ENCODE data around the gene SIGLEC14.
"Not testable (repeated sequence)": the region's sequence is repeated elsewhere in the genome, so short reads cannot be mapped to it uniquely, and the experiment has no call there.

Gene SIGLEC14

GRCh38 chr19:51646730-51647129 is at the start of gene SIGLEC14:
Gene SIGLEC14 (minus strand): TSS chr19:51646825. CDS start chr19:51646759, 66 bp downstream.
- DNase-seq (ENCODE audit: low read depth): not testable (repeated sequence)

GRCh38 chr19:51695702-51696315 is 49.2 kb upstream of the SIGLEC14 start:
- no peak for DNase-seq (ENCODE audit: low read depth)

GRCh38 chr19:51695088-51695487 is 48.5 kb upstream of the SIGLEC14 start:
- DNase-seq (ENCODE audit: low read depth): no peak

GRCh38 chr19:51694318-51695085 is 47.9 kb upstream of the SIGLEC14 start:
- no peak for DNase-seq (ENCODE audit: low read depth)

GRCh38 chr19:51693819-51694218 is 47.2 kb upstream of the SIGLEC14 start:
- DNase-seq (ENCODE audit: low read depth): no peak

- no peak for DNase-seq (ENCODE audit: low read depth)
Observed at GRCh38 chr19:51693260-51693659, 46.6 kb upstream of the SIGLEC14 start, which contains the start of gene SPACA6. Gene SPACA6 (plus strand): TSS chr19:51693330. CDS start chr19:51693527, 197 bp downstream.

- no peak for DNase-seq (ENCODE audit: low read depth)
Observed at GRCh38 chr19:51692468-51692867, 45.8 kb upstream of the SIGLEC14 start.

- no peak for DNase-seq (ENCODE audit: low read depth)
Observed at GRCh38 chr19:51691584-51692428, 45.2 kb upstream of the SIGLEC14 start.

- no peak for DNase-seq (ENCODE audit: low read depth)
Observed at GRCh38 chr19:51691074-51691583, 44.5 kb upstream of the SIGLEC14 start.

- DNase-seq (ENCODE audit: low read depth): peak; percentile 18
Observed at GRCh38 chr19:51690454-51691073, 43.9 kb upstream of the SIGLEC14 start.

- DNase-seq (ENCODE audit: low read depth): no peak
Observed at GRCh38 chr19:51689751-51690453, 43.3 kb upstream of the SIGLEC14 start.

GRCh38 chr19:51688671-51689571 is 42.3 kb upstream of the SIGLEC14 start:
- no peak for DNase-seq (ENCODE audit: low read depth)

GRCh38 chr19:51687791-51688670 is 41.4 kb upstream of the SIGLEC14 start:
- no peak for DNase-seq (ENCODE audit: low read depth)

- no peak for DNase-seq (ENCODE audit: low read depth)
Observed at GRCh38 chr19:51686171-51686570, 39.5 kb upstream of the SIGLEC14 start.

- DNase-seq (ENCODE audit: low read depth): no peak
Observed at GRCh38 chr19:51681286-51681941, 34.8 kb upstream of the SIGLEC14 start.

- no peak for DNase-seq (ENCODE audit: low read depth)
Observed at GRCh38 chr19:51680474-51680873, 33.8 kb upstream of the SIGLEC14 start.

GRCh38 chr19:51676566-51677083 is 30.0 kb upstream of the SIGLEC14 start:
- no peak for DNase-seq (ENCODE audit: low read depth)

- not testable (repeated sequence) for DNase-seq (ENCODE audit: low read depth)
Observed at GRCh38 chr19:51675911-51676565, 29.4 kb upstream of the SIGLEC14 start.
